ENCODE results near the gene OVCH1.

- TF ChIP-seq CTCF (IDR thresholded peaks at IDR 0.05) (no peak), POLR2A (IDR thresholded peaks at IDR 0.05) (no peak)
Observed at GRCh38 chr12:29545102-29545467, 47.6 kb upstream of the OVCH1 start.

All from testis (tissue), 2 donors.